Measurements from ENCODE around the gene NRXN2.
"Not testable (repeated sequence)": the region's sequence is repeated elsewhere in the genome, so short reads cannot be mapped to it uniquely, and the experiment has no call there.

Gene NRXN2

DNA sequence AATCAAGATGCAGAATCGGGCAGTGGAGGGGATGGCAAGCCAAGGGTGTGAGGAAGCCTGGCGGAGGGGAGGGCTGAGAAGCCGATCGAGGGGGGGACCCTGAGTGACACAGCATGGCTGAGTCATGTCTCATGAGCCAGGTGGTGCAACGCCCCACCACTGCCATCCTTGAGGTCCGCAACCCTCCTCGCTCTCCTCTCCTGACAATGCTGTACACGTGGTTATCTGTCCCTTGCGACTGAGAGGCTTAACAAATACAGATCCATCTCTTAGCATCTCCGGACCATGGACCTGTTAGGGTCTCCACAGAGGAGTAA is 117.8 kb downstream of the NRXN2 start:
- DNase-seq (ENCODE audit: low spot score): no peak

DNA sequence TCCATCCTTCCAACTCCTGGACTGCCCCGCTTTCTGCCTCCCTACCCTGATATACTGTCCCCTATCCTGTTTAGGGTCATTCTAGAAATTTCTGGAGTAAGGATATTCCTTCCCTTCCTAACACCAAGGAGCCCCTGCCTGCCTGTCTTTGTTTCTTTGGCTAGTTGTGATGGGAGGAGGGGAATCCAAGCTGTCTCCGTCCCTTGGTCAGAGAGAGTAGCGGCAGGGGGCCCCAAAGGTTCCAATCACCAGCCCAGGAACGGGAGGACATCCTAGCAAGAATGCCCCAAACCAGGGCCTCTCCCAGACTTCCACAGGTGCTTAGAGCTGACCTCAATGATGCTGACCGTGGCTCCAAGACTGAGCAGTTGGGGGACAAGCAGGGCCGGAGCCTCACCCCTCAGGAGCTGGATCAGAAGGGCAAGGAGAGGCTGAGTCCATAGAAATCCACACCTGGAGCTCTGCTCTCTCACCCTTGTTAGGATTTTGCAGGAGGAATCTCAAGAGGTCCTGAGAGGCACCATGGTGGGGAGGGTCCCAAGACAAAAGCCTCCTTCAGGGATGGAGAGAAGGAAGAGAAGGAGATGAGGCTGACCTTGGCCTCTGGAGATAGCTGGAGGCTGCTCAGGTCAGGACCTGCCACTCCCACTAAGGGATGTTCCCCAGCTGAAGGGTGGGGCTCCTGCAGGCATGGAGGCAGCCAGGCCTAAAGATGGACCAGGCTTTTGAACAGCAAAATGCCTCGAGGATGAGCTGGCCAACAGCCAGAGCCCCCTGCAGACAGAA is 118.3 kb downstream of the NRXN2 start:
- DNase-seq (ENCODE audit: low spot score): no peak

DNA sequence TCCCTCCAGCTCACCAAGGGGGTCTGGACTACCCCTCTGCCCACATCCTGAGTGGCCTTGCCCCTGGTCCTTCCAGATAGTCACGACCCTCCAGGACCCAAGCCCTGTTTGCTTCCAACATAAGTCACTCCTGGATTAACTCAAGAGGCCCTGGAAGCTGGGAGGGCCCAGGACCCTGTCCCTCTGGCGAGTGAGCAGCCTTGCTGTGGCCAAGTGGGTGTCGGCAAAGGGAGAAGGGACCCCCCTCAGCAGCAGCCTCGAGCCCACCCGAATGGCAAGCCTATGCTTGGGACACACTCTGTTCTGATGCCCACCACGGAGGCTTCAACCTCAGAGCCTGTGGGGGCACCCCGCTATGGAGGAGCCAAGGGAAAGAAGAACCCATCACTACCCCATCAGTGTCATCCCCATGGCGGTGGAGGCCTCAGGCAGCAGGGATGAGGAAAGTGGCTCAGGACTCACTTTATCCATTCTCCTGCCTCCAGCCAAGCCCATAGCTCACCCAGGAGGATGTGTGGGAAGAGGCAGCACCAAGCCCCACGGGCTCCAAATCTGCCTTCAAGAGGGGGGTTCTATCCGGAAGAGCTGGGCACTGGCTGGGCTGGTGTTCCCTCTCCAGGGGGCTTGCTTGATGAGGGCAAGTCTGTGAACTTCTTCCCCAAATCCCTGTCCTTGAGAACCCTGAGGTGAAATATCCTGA is 119.4 kb downstream of the NRXN2 start:
- no peak for DNase-seq (ENCODE audit: low spot score)

DNA sequence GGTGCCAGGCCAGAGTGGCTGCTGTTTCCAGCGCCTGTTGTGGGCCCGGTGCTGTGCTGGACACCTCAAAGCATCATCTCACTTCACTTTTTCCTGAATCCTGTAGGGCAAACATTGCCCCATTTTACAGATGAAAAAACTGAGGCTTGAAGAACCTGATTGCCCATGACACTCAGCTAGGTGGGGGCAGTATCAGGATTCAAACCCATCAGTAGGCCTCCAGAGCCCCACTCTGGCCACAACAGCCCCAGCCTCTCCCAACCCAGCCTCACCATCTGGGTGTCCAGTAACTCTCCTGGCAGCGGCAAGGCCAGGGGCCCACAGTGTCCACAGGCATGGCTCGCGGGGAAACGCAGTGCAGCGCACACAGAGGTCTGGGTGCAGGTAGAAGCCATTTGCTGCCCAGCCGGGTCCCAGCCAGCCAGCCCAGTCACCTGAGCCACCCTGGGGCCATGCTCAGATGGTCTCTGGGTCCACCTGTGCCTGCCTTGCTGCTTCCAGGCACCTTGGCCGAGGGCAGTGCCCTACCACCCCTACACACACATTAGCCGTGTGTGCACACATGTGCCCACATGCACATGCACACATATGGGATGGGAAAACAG is 120.4 kb downstream of the NRXN2 start:
- DNase-seq (ENCODE audit: low spot score): no peak

DNA sequence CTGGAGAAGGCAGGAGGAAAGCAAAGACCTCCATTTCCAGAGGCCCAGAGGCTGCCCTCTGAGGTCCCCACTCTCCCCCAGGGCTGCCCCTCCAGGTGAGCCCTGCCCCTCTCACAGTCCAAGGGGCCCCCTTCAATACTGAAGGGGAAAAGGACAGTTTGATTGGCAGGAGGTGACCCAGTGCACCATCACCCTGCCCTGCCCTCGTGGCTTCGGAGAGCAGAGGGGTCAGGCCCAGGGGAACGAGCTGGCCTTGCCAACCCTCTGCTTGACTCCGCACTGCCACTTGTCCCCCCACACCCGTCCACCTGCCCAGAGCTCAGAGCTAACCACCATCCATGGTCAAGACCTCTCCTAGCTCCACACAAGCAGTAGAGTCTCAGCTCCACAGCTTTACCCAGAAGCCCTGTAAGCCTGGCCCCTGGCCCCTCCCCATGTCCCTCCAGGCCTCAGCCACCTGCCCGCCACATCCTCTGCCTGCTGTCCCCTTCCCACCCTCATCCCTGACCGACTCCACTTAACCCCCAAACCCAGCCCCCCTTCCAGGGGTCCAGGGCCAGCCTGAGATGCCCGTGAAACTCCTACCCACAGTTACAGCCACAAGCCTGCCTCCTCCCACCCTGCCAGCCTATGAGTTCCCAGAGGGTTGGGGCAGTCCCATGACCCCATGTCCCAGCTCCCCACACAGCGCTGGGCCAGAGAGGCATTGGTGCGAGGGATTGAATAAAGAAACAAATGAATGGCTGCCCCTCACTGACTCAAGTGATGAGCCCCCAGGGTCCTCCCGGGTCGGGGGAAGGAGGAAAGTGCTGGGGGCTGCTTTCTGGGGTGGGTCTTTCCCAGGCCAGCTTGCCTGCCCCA is 121.2 kb downstream of the NRXN2 start:
- no peak for DNase-seq (ENCODE audit: low spot score)

DNA sequence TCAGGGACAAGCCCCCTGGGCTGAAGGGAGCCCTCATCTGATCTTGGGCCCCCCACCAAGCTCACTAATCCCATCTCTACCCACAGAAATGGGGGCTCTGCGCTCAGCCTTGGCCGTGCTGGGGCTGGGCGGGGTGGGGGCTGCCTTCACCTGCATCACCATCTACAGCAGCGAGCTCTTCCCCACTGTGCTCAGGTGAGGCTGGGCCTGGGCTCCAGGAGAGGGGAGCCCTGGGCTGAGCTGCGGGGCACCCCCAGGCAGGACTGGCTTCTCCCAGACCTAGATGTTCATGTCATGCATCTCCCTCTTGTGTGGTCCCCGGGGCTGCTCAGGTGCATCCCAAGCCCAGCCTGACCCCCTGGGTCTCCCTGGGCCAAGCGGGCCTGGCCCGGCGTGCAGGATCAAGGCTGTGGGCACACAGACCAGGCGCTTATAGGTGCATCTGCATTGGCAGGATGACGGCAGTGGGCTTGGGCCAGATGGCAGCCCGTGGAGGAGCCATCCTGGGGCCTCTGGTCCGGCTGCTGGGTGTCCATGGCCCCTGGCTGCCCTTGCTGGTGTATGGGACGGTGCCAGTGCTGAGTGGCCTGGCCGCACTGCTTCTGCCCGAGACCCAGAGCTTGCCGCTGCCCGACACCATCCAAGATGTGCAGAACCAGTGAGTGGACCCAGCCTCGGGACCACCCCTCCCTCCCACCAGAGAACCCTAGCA is 122.6 kb downstream of the NRXN2 start:
- DNase-seq (ENCODE audit: low spot score): no peak

DNA sequence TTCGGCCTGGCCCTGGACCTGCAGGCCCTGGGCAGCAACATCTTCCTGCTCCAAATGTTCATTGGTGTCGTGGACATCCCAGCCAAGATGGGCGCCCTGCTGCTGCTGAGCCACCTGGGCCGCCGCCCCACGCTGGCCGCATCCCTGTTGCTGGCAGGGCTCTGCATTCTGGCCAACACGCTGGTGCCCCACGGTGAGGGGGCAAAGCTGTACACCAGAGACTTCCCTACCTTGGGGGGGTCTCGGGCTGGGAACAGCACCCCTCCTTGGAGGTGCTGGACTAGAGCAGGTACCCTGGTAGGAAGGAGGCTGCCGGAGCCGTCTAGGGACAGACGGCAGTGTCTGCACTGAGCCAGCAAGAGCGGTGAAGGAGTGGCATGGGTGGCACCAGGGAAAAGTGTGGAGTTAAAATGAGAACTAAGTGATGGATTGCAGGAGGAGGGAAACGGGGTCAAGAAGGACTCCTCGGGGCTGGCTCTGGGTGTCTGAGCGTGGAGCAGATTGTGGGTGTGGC is 123.2 kb downstream of the NRXN2 start:
- DNase-seq (ENCODE audit: low spot score): no peak

DNA sequence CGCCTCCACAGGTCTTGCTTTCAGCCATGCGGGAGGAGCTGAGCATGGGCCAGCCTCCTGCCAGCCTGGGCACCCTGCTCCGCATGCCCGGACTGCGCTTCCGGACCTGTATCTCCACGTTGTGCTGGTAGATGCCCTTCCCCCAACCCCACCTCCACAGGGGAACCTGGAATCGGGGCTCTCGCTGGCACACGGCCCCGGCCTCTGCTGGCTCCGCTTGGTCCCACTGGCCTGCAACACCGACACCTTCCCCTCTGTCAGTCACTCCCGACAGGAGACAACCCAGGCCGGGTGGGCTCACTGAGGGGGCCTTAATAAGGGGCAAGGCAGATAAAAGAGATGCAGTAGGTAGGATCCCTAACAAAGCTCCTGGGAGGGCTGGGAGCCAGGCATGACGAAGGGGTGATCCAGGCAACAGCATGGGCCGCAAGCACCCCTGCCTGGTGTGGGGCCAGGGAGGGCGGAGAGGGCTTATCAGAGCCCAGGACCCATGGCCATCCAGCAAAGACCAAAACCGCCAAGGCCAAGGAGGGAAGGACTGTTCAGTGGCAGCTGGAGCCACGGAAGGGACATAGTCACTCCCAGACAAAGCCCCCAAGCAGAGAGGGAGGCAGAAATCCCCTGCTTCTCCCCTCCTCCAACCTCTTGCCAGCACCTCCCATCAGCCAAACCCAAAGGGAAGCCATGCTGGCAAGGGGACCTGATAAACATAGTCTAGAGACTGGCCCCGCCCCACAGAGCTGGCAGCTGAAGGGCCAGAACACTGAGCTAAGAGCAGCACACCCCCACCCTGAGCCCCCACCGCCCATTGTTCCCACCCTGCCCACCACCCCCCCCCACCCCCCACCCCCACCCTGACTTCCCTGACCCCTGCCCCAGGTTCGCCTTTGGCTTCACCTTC is 124.0 kb downstream of the NRXN2 start:
- no peak for DNase-seq (ENCODE audit: low spot score)

DNA sequence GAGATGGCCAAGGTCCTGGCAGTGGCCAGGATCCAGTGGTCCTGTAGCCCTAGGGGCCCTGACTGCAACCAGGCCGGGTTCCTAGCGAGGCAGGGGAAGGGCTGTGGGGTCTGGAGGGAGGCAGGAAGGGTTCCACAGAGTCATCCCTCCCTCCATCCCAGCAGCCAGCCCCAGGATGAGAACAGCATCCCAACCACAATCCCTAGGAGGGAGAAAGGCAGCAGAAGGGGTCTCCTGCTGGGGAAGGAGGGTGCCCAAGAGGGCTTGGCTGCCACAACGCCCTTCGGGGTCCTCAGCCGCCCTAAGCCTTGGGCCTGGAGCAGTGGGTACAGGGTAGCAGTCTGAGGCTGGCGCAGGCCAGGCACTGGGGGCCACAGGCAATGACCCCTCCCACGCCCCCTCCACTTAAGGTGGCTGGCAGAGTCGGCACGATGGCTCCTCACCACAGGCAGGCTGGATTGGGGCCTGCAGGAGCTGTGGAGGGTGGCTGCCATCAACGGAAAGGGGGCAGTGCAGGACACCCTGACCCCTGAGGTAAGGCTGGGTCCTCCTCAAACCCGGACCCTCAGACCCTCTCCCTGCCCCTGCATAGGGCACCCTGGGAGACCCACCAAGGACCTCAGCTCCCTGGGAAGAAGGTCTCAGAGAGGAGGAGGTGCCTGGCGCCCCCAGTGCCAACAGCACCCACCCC is 124.7 kb downstream of the NRXN2 start:
- DNase-seq (ENCODE audit: low spot score): no peak

DNA sequence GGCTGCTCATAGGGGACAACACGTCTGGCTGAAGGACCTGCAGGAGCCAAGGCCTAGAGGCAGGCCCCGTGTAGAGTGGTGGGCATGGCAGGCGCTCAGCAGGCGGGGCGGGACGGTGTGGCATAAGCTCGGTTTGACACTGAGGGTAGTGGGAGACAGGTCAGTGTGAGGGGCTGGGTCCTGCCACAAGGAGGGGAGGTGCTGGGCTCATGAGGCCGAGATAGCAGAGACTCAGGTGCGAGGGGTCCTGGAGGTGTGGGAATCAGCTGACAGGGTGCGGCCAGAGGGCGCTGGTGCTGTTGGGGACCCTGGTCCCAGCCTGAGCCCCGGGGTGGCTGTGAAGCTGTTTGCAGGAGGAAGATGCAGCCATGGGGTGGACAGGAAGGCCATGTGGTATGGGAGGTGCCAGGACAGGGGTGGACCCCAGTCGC is 125.3 kb downstream of the NRXN2 start:
- DNase-seq (ENCODE audit: low spot score): no peak

DNA sequence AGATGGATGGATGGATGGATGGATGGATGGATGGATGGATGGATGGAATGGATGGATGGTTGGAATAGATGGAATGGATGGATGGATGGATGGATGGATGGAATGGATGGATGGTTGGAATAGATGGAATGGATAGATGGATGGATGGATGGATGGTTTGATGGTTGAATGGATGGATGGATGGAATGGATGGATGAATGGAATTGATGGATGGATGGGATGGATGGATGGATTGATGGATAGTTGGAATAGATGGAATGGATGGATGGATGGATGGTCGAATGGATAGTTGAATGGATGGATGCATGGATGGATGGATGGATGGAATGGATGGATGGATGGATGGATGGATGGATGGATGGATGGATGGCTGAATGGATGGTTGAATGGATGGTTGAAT is 127.1 kb downstream of the NRXN2 start:
- not testable (repeated sequence) for DNase-seq (ENCODE audit: low spot score)

DNA sequence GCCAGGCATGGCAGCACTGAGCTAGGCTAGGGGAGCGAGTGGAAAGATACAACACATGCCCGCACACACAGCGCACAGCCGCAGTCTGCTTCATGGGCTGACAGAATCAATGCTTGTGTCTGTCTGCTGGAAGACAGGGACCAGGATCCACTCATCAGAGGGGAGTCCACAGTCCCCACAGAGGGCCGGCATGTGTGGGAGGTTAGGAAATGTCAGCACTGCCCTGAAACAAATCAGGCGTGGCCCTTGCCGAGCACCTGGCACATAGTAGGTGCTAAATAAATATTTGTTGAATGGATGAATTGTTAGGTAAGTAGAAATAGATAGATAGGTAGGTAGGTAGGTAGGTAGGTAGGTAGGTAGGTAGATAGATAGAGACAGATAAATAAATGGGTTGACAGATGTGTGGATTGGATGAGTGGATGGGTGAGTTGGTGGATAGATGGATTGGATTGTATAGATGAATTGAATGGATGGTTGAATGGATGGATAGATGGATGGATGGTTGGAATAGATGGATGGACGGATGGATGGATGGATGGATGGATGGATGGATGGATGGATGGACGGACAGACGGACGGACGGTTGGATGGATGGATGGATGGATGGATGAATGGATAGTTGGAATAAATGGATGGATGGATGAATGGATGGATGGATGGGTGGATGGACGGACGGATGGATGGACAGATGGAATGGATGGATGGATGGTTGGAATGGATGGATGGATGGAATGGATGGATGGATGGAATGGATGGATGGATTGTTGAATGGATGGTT is 128.6 kb downstream of the NRXN2 start:
- no peak for DNase-seq (ENCODE audit: low spot score)

DNA sequence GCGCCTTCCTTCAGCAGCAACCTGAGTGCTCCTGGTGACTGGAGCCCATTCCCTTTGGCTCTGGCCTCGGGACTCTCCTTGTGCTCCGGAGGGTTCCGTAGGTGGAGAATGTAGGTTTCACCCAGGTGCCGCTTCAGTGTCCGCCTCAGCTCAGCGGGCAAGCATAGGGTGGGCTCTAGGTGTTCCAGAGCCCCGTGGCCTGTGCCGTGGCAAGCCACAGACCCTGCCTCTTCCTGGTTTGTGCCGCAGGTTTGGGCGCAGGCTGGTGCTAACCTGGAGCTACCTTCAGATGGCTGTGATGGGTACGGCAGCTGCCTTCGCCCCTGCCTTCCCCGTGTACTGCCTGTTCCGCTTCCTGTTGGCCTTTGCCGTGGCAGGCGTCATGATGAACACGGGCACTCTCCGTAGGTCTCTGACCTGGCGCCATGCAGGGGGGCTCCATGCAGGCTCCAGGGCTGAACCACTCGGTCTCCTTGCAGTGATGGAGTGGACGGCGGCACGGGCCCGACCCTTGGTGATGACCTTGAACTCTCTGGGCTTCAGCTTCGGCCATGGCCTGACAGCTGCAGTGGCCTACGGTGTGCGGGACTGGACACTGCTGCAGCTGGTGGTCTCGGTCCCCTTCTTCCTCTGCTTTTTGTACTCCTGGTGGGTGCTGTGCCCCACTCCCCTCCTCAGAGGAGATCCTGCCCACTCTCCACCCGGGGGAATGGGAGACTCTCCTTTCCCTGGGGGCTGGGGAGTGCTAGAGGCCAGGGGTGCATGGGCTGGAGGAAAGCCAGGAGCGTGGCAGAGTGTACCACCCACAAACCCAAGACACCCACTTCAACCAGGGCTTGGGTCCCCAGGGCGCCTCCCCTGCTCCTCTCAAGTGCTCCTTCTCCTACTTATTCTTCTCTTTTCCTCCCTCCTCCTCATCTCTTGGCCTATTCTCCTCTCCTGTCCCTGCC is 129.6 kb downstream of the NRXN2 start:
- no peak for DNase-seq (ENCODE audit: low spot score)

DNA sequence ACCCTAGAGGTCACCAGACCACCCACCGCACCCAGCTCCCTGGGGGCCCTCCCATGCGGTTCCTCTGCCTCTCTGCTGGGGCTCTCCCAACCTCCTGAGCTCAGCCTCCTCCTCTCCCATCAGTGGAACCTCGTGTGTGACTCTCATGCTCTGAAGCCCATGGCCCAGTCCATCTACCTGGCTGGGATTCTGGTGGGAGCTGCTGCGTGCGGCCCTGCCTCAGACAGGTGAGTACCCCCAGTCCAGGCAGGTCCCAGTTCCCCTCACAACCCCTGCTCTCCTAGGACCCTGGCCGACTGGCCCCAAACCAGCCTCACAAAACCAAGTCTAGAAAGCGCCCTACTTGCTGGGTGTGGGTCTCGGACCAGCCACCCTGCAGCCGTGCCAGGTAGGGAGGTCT is 130.3 kb downstream of the NRXN2 start:
- no peak for DNase-seq (ENCODE audit: low spot score)

DNA sequence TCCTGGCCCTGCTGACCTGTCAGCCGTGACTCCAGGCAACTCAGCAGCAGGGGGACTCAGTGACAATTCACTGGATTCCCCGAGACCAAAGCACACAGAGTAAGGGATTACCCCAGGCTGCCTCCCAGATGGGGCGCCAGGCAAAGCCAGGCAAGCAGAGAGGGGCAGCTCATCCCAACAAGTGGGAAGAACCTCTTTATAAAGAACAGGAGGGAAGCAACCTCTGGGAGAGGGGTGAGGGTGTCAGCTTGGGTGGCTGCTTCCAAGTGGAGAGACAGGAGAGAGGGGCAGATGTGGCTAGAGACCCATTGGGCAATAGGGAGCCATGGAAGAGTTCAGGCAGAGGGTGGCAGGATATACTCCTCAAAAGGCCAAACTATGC is 130.8 kb downstream of the NRXN2 start:
- no peak for DNase-seq (ENCODE audit: low spot score)

DNA sequence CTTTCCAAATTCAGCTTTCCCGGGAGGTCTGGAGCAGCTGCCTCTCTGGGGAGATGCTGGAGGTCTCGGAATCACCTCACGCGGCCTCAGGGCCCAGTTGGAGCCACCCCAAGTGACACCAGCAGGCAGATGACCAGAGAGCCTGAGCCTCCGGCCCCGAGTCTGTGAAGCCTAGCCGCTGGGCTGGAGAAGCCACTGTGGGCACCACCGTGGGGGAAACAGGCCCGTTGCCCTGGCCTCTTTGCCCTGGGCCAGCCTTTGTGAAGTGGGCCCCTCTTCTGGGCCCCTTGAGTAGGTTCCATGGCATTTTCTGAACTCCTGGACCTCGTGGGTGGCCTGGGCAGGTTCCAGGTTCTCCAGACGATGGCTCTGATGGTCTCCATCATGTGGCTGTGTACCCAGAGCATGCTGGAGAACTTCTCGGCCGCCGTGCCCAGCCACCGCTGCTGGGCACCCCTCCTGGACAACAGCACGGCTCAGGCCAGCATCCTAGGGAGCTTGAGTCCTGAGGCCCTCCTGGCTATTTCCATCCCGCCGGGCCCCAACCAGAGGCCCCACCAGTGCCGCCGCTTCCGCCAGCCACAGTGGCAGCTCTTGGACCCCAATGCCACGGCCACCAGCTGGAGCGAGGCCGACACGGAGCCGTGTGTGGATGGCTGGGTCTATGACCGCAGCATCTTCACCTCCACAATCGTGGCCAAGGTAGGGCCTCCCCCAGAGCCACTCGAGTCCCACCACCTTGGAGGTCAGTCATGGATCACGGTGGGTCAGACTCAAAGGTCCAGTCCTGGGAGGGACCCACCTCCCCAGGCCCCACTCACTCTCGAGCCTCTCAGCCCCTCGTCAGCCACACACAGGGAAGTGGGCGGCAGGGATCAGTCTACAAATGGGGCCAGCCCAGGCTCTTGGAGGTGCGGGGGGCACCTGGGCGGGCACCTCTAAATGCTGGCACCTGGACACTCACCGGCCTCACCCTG is 131.5 kb downstream of the NRXN2 start:
- DNase-seq (ENCODE audit: low spot score): no peak

DNA sequence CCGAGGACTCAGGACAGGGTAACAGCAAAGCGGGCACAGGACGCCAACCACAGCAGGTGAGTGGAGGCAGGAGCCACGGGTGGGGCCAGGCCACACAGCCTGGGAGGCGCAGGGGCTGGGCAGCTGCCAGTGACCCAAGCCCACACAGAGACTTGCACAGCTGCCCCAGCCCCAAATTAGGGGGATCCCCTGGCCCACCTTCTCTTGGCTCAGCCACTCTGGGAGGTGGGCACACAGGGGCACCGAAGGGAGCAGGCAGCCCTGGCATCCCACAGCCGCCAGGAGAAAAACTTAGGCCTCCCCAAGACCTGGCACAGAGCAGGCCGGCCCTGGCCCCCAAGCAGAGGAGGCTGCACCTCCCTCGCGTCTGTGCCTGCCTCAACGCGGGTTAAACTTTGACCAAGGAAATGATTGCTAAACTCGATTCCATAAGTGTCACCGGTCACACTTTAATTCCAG is 132.2 kb downstream of the NRXN2 start, which contains the start of gene SLC22A12:
Gene SLC22A12 (plus strand): TSS at position 458 of the 459 bp plus-strand sequence. CDS start 337 bp downstream, outside the sequence.
- no peak for DNase-seq (ENCODE audit: low spot score)

Data from hepatic stellate cell (primary cell).